Measurements from ENCODE around the gene FAM114A2.

The FAM114A2 gene

GRCh38 chr5:153953411-153953810 lies 85.3 kb downstream of the FAM114A2 start:
- Histone ChIP-seq H3K4me3 (ENCODE audit: low read depth, low read length) (no peak overlapping the region), H3K4me1 (ENCODE audit: control insufficient read depth, insufficient read depth, low read length) (no peaks in the 10 kb centered on the region), H3K27ac (ENCODE audit: extremely low read depth, low read depth, low read length) (no peak overlapping the region), H3K36me3 (ENCODE audit: control insufficient read depth in 2 of 2, insufficient read depth in 1 of 2, low read length in 2 of 2) (no peaks in the 10 kb centered on the region), H3K9me3 (ENCODE audit: control insufficient read depth, insufficient read depth, low read depth, low read length) (no peaks in the 10 kb centered on the region; the same call in 1 of the 2 replicates)
- POLR2A ChIA-PET: interaction anchor here (0.7 kb wide), 1 partner anchor 20 kb away, joined by 3 read pairs; no protein-coding TSS in a partner anchor
- CTCF ChIA-PET: no interaction called here
- TF ChIP-seq ZSCAN23 (tag by site-specific recombination; IDR thresholded peaks at IDR 0.05) (no peak), ZBTB1 (tag by site-specific recombination; IDR thresholded peaks at IDR 0.05) (no peak), ZNF785 (tag by site-specific recombination; IDR thresholded peaks at IDR 0.05) (no peak), RBAK (tag by site-specific recombination; IDR thresholded peaks at IDR 0.05) (no peak), ZNF146 (tag by site-specific recombination; IDR thresholded peaks at IDR 0.05) (no peak), ZNF112 (tag by site-specific recombination; IDR thresholded peaks at IDR 0.05) (no peak), MYNN (tag by site-specific recombination; IDR thresholded peaks at IDR 0.05; ENCODE audit: borderline replicate concordance) (no peak), HOXC10 (CRISPR knock-in tag; IDR thresholded peaks at IDR 0.05) (no peak), ZNF280C (tag by site-specific recombination; IDR thresholded peaks at IDR 0.05) (no peak), TCF7L2 (IDR thresholded peaks at IDR 0.05; ENCODE audit: borderline replicate concordance, low read depth, low read length) (no peak), ZNF16 (tag by site-specific recombination; IDR thresholded peaks at IDR 0.05; ENCODE audit: low read depth) (no peak), ZNF561 (tag by site-specific recombination; IDR thresholded peaks at IDR 0.05; ENCODE audit: borderline replicate concordance) (no peak), ZNF548 (tag by site-specific recombination; IDR thresholded peaks at IDR 0.05) (no peak), ZNF23 (tag by site-specific recombination; IDR thresholded peaks at IDR 0.05; ENCODE audit: borderline replicate concordance) (no peak), ZBTB49 (tag by site-specific recombination; IDR thresholded peaks at IDR 0.05; ENCODE audit: low read depth) (no peak), ZNF132 (tag by site-specific recombination; IDR thresholded peaks at IDR 0.05; ENCODE audit: borderline replicate concordance) (no peak), ZNF302 (tag by site-specific recombination; IDR thresholded peaks at IDR 0.05; ENCODE audit: low read depth) (no peak), ZNF48 (tag by site-specific recombination; IDR thresholded peaks at IDR 0.05) (no peak), ZNF175 (tag by site-specific recombination; IDR thresholded peaks at IDR 0.05) (no peak), GFI1B (tag by site-specific recombination; IDR thresholded peaks at IDR 0.05) (no peak)

DNA sequence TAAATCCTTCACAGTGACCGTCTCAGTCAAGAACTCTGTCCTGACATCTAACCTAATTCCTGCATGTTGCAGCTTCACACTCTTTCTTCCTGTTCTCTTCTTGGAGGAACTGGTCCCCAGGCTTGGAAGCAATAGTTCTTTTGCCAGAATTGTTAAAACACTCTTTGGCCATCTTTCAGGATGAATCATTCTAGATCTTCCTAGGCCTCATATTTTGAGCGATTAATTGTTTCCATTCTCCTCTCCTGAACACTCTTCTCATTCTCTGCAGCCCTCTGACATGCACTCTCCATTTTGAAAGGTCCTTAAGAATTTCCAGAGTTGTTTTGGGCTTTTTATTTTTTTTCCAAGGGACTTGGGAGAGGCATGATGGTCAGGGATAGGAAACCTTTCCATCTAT lies 85.8 kb downstream of the FAM114A2 start:
- Histone ChIP-seq H3K9me3 (ENCODE audit: control insufficient read depth, insufficient read depth, low read depth, low read length) (no peaks in the 10 kb centered on the region; the same call in 1 of the 2 replicates), H3K27ac (ENCODE audit: extremely low read depth, low read depth, low read length) (no peak overlapping the region), H3K36me3 (ENCODE audit: control insufficient read depth in 2 of 2, insufficient read depth in 1 of 2, low read length in 2 of 2) (no peaks in the 10 kb centered on the region), H3K4me3 (ENCODE audit: low read depth, low read length) (no peak overlapping the region), H3K4me1 (ENCODE audit: control insufficient read depth, insufficient read depth, low read length) (no peaks in the 10 kb centered on the region)
- ChIA-PET POLR2A (interaction anchor here (0.7 kb wide), 1 partner anchor 21 kb away, joined by 3 read pairs; no protein-coding TSS in a partner anchor), CTCF (interaction anchor here (1.9 kb wide), 1 partner anchor 12 kb away, joined by 10 read pairs; no protein-coding TSS in a partner anchor)
- TF ChIP-seq ZNF596 (tag by site-specific recombination; IDR thresholded peaks at IDR 0.05) (no peak), ZNF112 (tag by site-specific recombination; IDR thresholded peaks at IDR 0.05) (no peak), HOXC10 (CRISPR knock-in tag; IDR thresholded peaks at IDR 0.05) (no peak), ZNF354C (tag by site-specific recombination; IDR thresholded peaks at IDR 0.05; ENCODE audit: borderline replicate concordance, low read depth) (no peak), SP3 (tag by site-specific recombination; IDR thresholded peaks at IDR 0.05) (no peak), ZNF629 (tag by site-specific recombination; IDR thresholded peaks at IDR 0.05) (no peak), ELK4 (IDR thresholded peaks at IDR 0.05; ENCODE audit: borderline replicate concordance, low read depth, low read length) (no peak), ZNF792 (tag by site-specific recombination; IDR thresholded peaks at IDR 0.05) (no peak), BCL6B (tag by site-specific recombination; IDR thresholded peaks at IDR 0.05) (no peak)
- TF ChIP-seq, protein P1, sequence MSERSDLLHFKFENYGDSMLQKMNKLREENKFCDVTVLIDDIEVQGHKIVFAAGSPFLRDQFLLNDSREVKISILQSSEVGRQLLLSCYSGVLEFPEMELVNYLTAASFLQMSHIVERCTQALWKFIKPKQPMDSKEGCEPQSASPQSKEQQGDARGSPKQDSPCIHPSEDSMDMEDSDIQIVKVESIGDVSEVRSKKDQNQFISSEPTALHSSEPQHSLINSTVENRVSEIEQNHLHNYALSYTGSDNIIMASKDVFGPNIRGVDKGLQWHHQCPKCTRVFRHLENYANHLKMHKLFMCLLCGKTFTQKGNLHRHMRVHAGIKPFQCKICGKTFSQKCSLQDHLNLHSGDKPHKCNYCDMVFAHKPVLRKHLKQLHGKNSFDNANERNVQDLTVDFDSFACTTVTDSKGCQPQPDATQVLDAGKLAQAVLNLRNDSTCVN (tag by site-specific recombination; optimal IDR thresholded peaks at IDR 0.05): no peak
- TF ChIP-seq, protein P2, sequence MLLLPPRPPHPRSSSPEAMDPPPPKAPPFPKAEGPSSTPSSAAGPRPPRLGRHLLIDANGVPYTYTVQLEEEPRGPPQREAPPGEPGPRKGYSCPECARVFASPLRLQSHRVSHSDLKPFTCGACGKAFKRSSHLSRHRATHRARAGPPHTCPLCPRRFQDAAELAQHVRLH (tag by site-specific recombination; IDR thresholded peaks at IDR 0.05): no peak
